HG03378 (cell line): Measurements from ENCODE around the gene HSF4.
A peak's percentile ranks its signal among the peaks of the same experiment; 100 is the strongest.

Experiments used
- ATAC-seq: cut with Tn5 transposase; IDR thresholded peaks from one replicate; pipeline ENCODE4 v1.9.1; 2021; ENCODE audit warnings: mild to moderate bottlenecking, moderate library complexity; ENCODE audit not compliant: unreplicated experiment

The HSF4 gene

DNA sequence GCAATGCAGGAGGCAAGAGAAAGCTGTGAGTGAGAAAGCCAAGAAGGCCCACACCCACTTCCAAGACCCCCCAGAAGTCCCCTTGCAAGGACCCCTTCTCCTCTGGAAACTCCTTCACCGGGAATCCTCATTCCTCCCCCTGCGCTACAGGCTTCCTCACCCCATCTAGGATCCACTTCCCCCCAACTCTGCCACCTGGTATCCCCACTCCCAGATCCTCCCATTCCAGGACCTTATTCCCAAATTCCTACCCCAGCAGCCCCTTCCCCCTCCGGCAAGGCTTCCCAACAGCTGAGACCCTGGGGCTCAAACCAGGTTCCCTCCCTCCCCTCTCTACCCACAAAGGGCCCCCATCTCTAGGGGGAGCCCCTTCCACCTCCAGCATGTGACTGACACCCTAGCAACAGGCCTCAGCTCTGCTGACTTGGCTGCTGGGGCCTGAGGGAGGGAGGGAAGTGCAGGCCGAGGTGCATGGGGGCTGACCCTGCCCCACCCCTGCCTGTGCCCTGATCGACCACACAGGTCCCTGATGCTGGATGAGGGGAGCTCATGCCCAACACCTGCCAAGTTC lies 2.1 kb downstream of the HSF4 start:
- ATAC-seq = no peak

DNA sequence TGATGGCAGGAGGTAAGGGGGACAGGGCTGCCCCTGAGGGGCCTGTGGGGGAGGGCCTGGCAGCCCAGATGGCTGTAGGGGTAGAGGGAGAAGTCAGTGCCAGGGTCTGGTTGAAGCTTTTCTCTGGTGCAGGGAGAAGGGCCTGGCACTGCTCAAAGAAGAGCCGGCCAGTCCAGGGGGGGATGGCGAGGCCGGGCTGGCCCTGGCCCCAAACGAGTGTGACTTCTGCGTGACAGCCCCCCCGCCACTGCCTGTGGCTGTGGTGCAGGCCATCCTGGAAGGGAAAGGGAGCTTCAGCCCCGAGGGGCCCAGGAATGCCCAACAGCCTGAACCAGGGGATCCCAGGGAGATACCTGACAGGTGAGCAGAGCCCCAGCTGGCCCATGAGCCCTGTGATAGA lies 3.0 kb downstream of the HSF4 start:
- ATAC-seq = no peak

DNA sequence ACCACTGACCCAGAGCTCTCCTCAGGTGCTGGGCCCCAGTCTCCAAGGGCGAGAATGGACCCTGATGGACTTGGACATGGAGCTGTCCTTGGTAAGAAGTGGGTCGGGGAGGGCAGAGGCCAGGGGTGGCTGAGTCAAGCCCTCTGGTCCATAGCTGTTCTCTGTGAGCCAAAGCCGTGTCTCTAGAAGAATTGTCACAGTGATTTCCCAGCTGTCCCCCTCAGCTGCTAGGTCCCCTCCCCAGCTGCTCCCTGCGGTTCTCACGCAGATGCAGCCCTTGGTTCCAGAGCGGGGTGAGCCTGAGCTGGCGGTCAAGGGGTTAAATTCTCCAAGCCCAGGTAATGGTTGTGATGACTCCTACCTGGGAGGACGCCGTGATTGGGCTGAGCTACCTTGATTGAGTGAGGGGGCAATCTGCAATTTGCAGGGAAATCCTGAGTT lies 4.5 kb downstream of the HSF4 start:
- ATAC-seq = no peak

DNA sequence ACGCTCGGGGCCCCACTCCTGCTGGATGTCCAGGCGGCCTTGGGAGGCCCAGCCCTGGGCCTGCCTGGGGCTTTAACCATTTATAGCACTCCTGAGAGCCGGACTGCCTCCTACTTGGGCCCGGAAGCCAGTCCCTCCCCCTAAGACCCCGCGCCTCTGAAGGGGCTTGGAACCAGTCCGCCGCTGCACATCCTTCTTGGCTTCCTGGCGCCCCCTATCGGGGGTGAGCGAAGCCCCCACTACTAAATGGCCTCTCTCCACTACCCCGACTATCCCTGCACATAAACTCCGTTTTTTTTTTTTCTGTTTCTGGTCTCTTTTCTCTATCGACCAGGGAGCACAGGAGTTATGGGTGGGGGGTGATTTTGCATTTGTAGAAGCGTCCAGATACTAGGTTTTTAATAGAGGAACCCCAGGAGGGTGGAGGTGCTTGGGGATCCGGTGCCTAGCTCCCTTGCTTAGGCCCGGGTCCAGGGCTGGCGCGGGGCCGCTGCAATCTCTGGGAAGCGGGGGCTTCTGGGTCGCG lies 5.2 kb downstream of the HSF4 start:
- no peak for ATAC-seq

DNA sequence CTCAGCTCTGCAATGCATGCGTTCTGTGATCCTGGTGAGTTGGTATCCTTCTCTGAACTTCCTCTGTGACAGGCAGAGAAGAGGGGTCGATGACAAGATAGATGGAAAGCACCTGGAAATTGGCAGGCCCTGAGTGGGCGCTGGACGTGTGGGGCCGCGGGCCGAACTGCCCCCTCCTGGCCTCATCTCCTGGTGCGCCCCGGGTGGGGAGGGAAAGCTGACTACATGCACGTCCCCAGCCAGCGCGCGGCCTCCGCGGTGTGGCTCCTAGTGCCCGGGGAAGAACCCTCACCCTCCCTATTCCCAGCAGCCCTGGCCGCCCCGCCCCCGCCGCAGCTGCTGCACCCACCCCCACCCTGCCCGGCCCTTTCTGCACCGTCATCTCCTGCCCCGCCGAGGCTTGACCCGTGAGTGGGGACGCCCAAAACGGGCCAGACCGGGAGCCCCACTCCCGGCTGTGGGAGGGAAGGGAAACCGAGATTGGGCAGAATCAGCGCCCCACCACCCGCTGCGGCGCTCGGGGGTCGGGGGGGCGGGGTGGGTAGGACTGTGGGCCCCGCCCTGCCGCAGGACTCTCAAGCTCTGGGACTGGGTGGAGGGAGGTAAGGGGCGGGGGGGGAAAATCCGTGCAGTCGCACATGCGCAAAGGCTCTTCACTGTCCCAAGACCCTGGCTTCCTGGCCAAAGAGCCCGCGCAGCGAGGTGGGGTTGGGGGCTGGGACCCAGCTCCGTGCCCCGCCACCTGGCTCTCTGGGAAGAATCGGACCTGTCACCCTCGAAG lies 5.8 kb downstream of the HSF4 start, which contains the start of gene NOL3:
NOL3 (plus strand) TSS at position 371 of the 781 bp plus-strand sequence.
- peak; percentile 32 for ATAC-seq

DNA sequence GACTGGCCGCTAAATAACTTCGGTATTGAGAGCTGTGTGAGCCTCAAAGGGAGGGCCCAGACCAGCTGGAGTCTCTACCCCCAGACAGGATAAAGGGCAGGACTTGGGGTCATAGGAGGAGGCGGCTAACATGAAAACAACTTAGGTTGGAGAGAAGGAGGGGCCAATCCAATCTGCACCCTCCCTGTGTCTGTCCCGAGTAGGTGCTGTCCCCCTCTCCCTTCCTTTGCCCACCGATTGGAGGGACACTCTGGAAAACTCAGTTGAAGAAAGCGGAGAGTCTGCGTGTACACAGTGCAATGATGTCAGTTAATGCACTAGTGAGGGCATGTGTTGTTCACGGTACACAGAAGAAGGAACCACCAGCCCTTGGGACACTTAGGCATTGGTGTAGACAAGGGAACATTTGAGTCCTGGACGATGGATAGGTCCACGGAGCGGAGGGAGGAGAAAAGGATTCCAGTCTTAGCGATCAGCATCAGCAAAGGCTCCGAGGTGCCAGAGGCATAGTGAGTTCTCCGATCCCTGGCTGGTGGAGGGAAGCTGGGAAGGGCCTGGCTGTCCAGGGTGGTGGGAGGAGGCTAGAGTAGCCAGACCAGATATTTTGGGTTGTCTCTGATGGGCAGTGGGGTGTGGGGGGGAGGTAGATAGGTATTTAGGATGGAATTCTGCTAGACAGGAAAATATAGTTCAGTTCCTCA lies 6.6 kb downstream of the HSF4 start:
- no peak for ATAC-seq

DNA sequence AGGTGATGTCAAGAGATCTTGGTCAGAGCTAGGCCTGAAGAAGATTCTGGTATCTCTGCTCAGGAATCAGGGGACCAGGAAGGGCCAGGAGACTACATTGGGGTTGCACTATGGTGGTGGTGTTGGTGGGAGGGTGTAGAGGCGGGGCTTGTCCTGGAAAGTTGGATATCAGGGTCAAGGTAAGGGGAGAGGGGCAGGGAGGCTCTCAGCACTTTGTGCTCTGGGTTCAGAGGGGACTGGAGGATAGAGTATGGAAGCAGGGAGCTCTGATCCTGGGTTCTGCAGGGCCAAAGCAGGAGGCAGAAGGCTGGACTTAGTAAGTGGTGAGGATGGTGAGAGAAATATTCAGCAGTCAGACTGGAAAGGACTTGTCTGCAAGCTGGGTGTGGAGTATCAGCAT lies 8.8 kb downstream of the HSF4 start:
- ATAC-seq = no peak

DNA sequence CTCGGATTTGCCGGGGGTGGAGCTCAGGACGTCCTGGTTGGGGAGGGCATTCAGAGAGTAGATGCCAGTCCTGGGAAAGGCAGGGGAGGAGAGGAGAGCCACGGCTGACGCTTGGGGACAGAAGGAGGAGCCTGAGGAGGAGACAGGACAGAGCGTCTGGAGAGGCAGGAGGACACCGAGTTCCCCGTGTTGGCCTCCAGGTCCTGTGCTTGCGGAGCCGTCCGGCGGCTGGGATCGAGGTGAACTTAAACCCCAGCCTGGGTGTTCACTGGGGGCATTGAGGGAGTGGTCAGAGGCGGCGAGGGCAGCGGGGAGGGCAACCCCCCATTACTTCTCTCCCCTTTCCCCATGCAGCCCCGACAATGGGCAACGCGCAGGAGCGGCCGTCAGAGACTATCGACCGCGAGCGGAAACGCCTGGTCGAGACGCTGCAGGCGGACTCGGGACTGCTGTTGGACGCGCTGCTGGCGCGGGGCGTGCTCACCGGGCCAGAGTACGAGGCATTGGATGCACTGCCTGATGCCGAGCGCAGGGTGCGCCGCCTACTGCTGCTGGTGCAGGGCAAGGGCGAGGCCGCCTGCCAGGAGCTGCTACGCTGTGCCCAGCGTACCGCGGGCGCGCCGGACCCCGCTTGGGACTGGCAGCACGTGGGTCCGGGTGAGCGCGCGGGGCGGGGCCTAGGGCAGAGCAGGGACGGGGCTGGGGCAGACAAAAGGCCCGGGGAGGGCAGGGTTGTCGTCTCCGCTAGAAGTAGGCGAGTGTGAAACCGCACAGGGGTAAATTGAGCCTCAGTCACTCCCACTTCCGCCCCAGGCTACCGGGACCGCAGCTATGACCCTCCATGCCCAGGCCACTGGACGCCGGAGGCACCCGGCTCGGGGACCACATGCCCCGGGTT lies 9.5 kb downstream of the HSF4 start:
- peak; percentile 40 for ATAC-seq

DNA sequence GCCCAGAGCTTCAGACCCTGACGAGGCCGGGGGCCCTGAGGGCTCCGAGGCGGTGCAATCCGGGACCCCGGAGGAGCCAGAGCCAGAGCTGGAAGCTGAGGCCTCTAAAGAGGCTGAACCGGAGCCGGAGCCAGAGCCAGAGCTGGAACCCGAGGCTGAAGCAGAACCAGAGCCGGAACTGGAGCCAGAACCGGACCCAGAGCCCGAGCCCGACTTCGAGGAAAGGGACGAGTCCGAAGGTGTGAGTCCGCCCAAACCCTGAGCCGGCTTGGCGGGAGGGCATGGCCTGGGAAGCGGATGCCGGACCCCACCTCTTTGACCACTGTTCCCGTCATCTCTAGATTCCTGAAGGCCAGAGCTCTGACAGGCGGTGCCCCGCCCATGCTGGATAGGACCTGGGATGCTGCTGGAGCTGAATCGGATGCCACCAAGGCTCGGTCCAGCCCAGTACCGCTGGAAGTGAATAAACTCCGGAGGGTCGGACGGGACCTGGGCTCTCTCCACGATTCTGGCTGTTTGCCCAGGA lies 10.2 kb downstream of the HSF4 start:
- ATAC-seq = no peak

DNA sequence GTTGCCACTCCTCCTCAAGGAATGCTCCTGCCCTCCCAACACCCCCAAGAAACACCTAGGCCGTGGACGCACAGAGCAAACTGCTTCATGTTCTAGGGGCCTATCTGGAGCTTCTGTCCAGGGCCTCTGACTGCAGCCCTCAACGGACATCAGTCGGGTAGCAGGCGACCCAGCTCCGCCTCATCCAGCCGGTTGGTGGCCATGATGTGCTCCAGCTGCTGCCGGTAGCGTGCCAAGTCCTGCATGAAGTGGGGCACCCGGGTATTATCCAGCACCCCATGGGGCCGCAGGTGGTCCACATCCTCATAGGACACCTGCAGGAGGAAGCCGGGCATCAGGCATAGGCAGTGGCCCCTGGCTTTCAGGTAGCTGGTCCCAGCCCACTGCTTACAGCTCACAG lies 12.1 kb downstream of the HSF4 start:
- no peak for ATAC-seq

DNA sequence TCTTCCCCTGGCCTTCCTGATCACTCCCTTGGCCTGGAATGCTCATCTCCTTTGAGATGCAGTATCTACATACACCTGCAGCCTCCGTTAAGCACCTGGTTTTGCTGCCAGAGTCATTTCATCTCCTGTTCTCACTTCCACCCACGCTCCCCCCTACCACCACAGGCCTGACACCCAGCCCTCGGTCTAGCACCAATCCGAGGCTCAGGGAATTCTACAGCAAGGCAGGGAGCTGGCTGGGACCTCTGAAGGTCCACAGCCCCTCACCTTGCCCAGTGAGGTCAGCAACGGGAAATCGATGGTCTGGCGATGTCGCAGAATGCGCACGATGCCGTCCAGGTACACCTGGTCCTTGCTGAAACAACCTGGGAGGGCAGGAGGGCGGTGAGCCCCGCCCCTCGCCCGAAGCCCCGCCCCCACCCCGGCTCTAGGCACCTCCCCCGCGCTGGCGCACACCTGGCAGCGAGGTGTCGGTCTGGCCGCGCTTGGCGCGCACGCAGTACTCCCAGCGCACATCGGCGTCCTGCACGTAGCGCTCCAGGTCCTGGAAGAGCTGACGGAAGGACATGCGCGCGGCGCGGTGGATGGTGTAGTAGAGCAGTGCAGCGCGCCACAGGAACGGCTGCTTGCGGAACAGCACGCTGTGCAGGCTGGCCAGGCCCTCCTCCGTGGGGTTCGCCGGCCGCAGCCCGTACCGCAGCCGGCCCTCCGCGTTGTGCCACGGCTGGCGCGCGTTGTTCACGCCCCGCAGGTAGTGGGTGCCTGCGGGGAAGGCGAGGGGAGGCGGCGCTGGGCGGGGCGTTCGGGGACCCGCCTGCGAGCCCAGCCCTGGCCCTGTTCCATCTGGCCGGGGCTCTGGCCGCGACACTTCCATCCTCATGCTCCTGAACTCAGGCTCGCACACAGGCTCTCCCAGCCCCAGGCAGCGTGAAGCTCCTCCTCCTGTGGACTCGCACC lies 13.5 kb downstream of the HSF4 start:
- ATAC-seq = no peak

DNA sequence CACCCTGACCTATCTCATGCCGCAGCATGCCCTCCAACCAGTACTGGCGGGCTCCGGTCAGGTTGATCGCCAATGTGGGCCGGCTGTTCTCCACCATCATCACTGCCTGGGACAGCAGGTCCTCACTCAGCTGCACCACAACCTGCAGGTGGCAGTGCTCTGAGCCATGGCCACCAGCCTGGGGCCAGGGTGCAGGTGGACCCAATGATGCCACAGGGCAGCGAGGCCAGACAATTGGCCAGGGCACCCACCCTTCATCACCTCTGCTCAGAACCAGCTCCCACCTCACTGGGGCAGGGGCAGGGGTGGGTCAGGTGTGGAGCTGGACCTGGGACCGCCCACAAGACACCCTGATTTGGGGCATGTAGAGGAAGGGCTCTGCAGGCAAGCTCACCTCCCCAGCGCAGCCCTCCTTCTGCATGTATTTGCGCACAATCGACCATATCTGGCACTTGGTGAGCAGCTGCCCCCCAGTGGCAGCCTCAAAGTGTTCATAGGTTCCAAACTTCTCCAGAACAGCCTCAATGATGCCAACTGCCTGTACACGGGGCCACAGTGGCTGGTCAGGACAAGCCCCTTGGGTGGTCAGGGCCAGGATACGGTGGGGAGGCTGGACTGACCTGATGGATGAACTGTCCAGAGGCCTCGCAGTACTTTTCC lies 15.0 kb downstream of the HSF4 start:
- ATAC-seq = no peak

DNA sequence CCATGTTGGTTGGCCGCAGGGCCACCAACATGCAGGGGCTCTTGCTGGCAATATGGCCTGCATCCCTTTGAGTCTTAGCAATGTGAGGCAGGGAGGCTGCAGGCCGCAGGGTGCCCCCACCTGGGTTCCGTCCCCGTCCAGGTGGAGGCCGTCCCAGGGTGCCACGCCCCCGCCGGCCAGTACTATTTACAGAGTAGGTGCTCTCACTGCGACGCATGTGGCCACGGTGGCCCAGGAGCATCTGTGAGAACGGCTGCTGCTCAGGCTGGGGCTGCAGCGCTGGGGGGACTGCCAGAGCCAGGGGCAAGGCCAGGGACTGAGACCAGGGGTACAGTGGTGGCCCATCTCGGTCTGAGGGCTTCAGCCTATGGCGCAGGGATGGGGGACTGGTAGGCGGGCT lies 15.6 kb downstream of the HSF4 start:
- no peak for ATAC-seq

DNA sequence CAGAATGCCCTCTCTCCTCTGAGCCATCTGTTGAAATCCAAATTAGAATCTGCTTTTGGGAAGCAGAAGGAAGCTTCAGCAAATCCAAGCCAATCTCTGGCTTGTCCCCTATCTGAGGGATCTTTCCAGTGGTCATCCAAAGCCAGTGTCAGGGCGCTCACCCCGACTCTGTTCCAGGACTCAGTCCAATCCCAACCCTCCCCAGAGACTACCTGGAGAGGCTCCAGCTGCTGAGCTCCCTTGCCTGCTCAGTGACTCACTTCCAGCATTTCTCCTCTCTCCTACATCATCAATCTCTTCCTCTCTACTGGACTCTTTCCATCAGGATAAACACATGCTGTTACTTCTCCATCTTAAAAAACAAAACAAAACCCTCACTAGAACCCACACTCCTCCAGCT lies 16.8 kb downstream of the HSF4 start:
- ATAC-seq = no peak

DNA sequence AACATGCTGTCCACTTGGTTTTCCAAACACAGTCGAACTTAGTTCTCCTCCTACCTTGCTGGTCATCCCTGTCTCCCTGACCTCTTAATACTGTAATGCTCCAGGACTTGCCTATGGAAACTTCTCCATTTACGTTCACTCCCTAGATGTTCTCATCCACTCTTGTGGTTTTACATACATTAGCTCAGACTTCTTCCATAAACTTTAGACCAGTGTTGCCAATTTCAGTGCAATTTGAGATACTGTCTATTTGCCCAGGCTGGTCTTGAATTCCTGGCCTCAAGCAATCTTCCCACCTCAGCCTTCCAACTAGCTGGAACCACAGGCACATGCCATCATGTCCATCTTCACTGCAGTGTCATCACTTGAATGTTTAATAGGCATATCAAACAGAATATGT lies 17.7 kb downstream of the HSF4 start:
- ATAC-seq = no peak

DNA sequence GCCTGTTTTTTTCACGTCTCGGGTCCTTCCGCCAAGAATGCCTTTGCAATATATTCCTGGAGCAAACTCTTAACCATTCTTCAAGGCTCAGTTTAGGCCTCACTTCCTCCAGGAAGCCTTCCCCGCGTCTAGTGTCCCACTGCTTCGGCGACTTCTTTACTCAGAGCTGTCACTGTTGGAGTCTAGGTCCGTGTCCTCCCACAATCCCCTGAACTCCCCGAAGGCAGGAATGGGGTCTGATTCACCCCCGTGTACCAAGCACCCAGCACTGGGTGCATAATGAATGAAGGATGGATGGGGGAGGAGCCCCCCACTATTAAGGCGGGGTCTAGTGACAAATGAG lies 18.7 kb downstream of the HSF4 start:
- ATAC-seq = no peak

DNA sequence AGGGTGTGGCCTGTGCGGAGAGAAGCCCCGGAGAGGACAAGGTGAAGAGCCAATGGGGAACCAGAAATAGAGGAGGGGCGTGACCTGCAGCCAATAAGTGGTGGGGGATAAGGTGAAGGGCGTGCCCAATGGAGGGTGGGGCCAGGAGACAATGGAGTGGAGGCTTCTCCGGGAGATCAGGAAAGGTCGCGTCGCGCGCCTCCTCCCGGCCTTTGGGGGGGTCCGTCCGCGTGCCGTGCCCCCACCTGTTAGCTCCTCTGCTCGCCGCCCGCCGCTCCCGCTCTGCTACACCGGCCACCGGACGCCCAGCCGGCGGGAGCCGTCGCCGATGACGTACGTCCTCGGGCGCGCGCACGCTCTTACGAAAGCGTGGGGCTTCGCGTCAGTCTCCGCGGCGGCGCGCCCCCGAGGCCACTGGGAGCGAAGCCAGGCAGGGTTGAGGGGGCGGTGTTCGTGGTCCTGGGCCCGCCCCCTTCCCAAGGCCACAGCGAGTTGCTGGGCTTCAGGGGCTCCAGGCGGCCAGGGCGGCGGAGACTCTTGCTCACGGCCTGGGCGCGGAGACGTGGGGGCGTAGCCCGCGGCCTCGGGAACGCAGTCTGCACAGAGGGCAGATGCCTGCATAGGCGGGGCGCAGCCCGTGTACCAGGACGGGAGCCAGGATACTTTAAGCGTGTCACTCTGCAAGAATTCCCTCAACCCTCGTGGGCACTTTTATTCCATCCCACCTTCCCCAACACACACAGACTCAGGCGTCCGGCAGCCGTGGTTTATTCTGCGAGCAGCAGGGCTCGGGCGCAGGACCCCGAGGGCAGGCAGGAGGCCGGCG lies 19.3 kb downstream of the HSF4 start, which contains the start of gene MATCAP1:
MATCAP1 (minus strand) TSS at position 337 of the 826 bp plus-strand sequence. CDS start 3,353 bp downstream, outside the sequence.
- ATAC-seq = peak; percentile 87

DNA sequence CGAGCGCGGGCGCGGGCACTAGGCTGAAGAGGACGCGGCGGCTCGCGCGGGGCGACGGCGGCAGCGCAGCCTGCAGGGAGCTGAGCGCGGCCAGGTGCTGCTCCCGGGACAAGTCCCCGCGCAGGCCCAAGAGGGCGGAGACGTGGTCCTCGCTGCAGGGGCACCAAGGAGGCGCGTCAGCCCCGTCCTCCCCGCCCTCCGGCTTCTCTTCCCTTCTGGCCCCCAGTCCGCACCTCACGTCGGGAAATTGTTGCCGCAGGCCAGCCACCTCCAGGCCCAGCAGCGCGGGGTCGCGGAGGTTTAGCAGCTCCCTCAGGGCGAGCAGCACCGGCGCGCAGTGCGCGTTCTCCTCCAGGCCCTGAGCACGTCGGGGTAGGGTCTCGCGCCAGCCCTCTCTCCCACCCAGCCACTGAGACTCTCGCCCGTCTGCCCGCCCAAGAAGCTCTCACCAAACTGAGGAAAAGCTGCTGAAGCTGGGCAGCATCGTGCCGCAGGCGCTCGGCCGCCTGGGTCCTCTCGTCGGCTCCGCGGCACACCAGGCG lies 20.0 kb downstream of the HSF4 start:
- ATAC-seq = no peak
